A549 (cell line): ENCODE data around the gene IFFO2.

Experiments used
- FOSL2 ChIP-seq, 2 experiments: fragments of 450-650 bp in 1 of 2; fragments of >200 bp in 1 of 2; sonication (Bioruptor Twin) in 1 of 2; formaldehyde crosslinking; IDR thresholded peaks; 2 replicates each; pipeline versions ENCODE4 v1.5.0 to v1.6.1; 2016 to 2020; ENCODE audit warnings: mild to moderate bottlenecking in 1 of 2, moderate library complexity in 1 of 2
- FOXS1 ChIP-seq: fragments of 250-450 bp; sonication (Bioruptor Pico); IDR thresholded peaks from 2 replicates; pipeline ENCODE4 v1.5.0; 2020; ENCODE audit warnings: mild to moderate bottlenecking, moderate library complexity
- JUNB ChIP-seq: fragments of >200 bp; sonication (Bioruptor Twin); formaldehyde crosslinking; IDR thresholded peaks from 2 replicates; pipeline ENCODE4 v1.6.1; 2016
- NFE2L2 ChIP-seq: fragments of 150-350 bp; conservative IDR thresholded peaks from 2 replicates; pipeline ENCODE4 v1.6.1; 2014; ENCODE audit warnings: low read length
- POLR2A ChIP-seq: IDR thresholded peaks from 2 replicates; pipeline ENCODE4 v1.6.1; 2012; ENCODE audit warnings: mild to moderate bottlenecking, low read length
- RAD21 ChIP-seq, 2 experiments: fragments of >200 bp in 1 of 2; sonication (Bioruptor Twin) in 1 of 2; formaldehyde crosslinking in 1 of 2; IDR thresholded peaks in 1 of 2; conservative IDR thresholded peaks in 1 of 2; 2 replicates in 1 of 2; 3 replicates in 1 of 2; pipeline ENCODE4 v1.6.1; 2012 to 2018; ENCODE audit warnings: inconsistent platforms in 1 of 2
- RNF2 ChIP-seq: fragments of 200-600 bp; sonication (generic); IDR thresholded peaks from 2 replicates; pipeline ENCODE4 v1.6.1; 2016; ENCODE audit warnings: low read depth, mild to moderate bottlenecking, antibody characterized with exemption, moderate library complexity, borderline replicate concordance
- SMC3 ChIP-seq: fragments of >200 bp; sonication (Bioruptor Twin); formaldehyde crosslinking; IDR thresholded peaks from 3 replicates; pipeline ENCODE4 v1.6.1; 2018; ENCODE audit warnings: inconsistent platforms
- ZFP36 ChIP-seq: fragments of 450-650 bp; IDR thresholded peaks from 2 replicates; pipeline ENCODE4 v1.6.1; 2014; ENCODE audit warnings: borderline replicate concordance; ENCODE audit not compliant: partially characterized antibody
- TF ChIP-seq, protein P1 (sequence below): fragments of >200 bp; sonication (Bioruptor Twin); formaldehyde crosslinking; IDR thresholded peaks from 3 replicates; pipeline ENCODE4 v1.5.1; 2016

DNA sequence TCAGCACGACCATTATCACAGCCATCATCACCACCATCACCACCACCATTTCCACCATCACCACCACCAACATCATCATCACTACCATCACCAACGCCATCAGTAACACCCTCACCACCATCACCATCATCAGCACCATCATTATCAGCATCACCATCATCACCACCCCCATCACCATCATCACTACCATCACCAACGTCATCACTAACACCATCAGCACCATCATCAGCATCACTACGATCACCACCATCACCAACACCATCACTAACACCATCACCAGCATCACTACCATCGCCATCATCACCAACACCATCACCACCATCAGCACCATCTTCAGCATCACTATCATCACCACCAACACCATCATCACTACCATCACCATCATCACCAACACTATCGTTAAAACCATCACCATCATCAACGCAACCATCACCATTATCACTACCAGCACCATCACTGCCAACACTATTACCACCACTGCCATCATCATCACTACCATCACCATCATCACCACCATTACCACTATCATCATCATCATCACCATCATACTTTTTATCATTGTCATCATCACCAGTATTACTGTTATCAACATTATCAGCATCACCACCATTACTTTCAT is 98.3 kb downstream of the IFFO2 start:
- TF ChIP-seq POLR2A, result no peak
- TF ChIP-seq, protein P1, sequence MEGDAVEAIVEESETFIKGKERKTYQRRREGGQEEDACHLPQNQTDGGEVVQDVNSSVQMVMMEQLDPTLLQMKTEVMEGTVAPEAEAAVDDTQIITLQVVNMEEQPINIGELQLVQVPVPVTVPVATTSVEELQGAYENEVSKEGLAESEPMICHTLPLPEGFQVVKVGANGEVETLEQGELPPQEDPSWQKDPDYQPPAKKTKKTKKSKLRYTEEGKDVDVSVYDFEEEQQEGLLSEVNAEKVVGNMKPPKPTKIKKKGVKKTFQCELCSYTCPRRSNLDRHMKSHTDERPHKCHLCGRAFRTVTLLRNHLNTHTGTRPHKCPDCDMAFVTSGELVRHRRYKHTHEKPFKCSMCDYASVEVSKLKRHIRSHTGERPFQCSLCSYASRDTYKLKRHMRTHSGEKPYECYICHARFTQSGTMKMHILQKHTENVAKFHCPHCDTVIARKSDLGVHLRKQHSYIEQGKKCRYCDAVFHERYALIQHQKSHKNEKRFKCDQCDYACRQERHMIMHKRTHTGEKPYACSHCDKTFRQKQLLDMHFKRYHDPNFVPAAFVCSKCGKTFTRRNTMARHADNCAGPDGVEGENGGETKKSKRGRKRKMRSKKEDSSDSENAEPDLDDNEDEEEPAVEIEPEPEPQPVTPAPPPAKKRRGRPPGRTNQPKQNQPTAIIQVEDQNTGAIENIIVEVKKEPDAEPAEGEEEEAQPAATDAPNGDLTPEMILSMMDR, result no peak
- TF ChIP-seq FOXS1, result no peak
- no peak for TF ChIP-seq FOSL2 (IDR thresholded peaks at IDR 0.05)
- TF ChIP-seq FOSL2 (CRISPR knock-in tag; IDR thresholded peaks at IDR 0.05), result no peak
- no peak for TF ChIP-seq JUNB
- TF ChIP-seq RAD21 (conservative IDR thresholded peaks at IDR 0.05 in 1 of 2, IDR thresholded peaks at IDR 0.05 in 1 of 2), result no peak
- no peak for TF ChIP-seq RNF2
- TF ChIP-seq ZFP36, result no peak
- no peak for TF ChIP-seq NFE2L2
- TF ChIP-seq SMC3, result no peak
